Measurements from ENCODE around the gene FOXD2. TPM values are rescaled to one million over a fixed set of nuclear protein-coding genes. Genes with fewer than 3 reads are reported as not detected.

FOXD2 gene
- total RNA-seq, 1 experiment from 2014 or later: 0.07 TPM

- Mint-ChIP-seq H3K36me3 (no peaks in the 10 kb centered on the region), H3K27me3 (ENCODE audit: low read depth) (peaks cover 89% of the 10 kb centered on the region), H3K4me1 (peaks cover 19% of the 10 kb centered on the region), H3K4me3 (no peak overlapping the region), H3K27ac (no peak overlapping the region), H3K9me3 (no peaks in the 10 kb centered on the region)
- no peak for ATAC-seq
- DNase-seq (ENCODE audit: low spot score): no peak
- ChIA-PET POLR2A (no interaction called here), CTCF (interaction anchor here (1.1 to 8.7 kb wide), 3 partner anchors 12 to 32 kb away, joined by 6 to 109 read pairs (median 18); partner anchors contain the start of gene FOXD2)
- no peak for TF ChIP-seq ATF1 (CRISPR knock-in tag; IDR thresholded peaks at IDR 0.05)
- no peak for TF ChIP-seq ZNF416 (CRISPR knock-in tag; IDR thresholded peaks at IDR 0.05)
- no peak for TF ChIP-seq MLX (CRISPR knock-in tag; IDR thresholded peaks at IDR 0.05)
- TF ChIP-seq ETV6 (CRISPR knock-in tag; IDR thresholded peaks at IDR 0.05): no peak
- TF ChIP-seq OVOL2 (CRISPR knock-in tag; IDR thresholded peaks at IDR 0.05; ENCODE audit: borderline replicate concordance): no peak
- TF ChIP-seq ZNF219 (CRISPR knock-in tag; IDR thresholded peaks at IDR 0.05; ENCODE audit: borderline replicate concordance): no peak
Measured at GRCh38 chr1:47420547-47420946, 17.3 kb upstream of the FOXD2 start.

DNA sequence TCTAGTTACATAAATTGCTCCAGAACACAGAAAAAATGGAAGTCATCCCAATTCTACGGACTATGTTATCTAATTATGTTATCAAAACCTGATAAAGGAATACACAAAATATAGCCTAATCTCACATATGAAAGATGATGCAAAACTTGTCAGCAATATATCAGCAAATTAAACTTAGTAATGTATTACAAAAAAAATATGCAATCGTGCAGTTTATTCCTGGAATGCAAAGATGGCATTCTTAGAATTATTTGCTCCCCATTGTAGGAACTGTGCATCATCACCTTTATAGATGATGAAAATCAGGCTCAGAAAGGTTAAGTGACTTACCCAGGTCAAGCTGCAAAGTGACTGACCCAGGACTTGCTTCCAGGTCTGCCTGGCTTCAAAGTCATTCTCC is 14.0 kb upstream of the FOXD2 start:
- ChIA-PET CTCF (interaction anchor here (1.0 to 8.7 kb wide), 14 partner anchors 8 to 331 kb away, joined by 3 to 109 read pairs (median 5); partner anchors contain the start of gene FOXD2), POLR2A (no interaction called here)
- no peak overlapping the region for H3K27ac Mint-ChIP-seq
- DNase-seq (ENCODE audit: low spot score): no peak
- TF ChIP-seq ATF3 (CRISPR knock-in tag; conservative IDR thresholded peaks at IDR 0.05): no peak
- no peak for TF ChIP-seq NFYB (CRISPR knock-in tag; conservative IDR thresholded peaks at IDR 0.05; ENCODE audit: low read depth)
- no peak for TF ChIP-seq ATF6 (CRISPR knock-in tag; IDR thresholded peaks at IDR 0.05)
- TF ChIP-seq E2F5 (CRISPR knock-in tag; IDR thresholded peaks at IDR 0.05): no peak
- no peak for TF ChIP-seq ESRRA (CRISPR knock-in tag; IDR thresholded peaks at IDR 0.05; ENCODE audit: borderline replicate concordance)
- TF ChIP-seq CREM (CRISPR knock-in tag; IDR thresholded peaks at IDR 0.05): no peak
- no peak for TF ChIP-seq SOX15 (CRISPR knock-in tag; IDR thresholded peaks at IDR 0.05)
- TF ChIP-seq SMAD4 (CRISPR knock-in tag; IDR thresholded peaks at IDR 0.05): no peak
- TF ChIP-seq ZNF121 (CRISPR knock-in tag; IDR thresholded peaks at IDR 0.05): no peak
- TF ChIP-seq, protein P1, sequence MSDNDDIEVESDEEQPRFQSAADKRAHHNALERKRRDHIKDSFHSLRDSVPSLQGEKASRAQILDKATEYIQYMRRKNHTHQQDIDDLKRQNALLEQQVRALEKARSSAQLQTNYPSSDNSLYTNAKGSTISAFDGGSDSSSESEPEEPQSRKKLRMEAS (CRISPR knock-in tag; IDR thresholded peaks at IDR 0.05): no peak
- no peak for TF ChIP-seq GTF2I (CRISPR knock-in tag; conservative IDR thresholded peaks at IDR 0.05)
- TF ChIP-seq ZNF423 (CRISPR knock-in tag; IDR thresholded peaks at IDR 0.05): no peak
- no peak for TF ChIP-seq TP53 (CRISPR knock-in tag; IDR thresholded peaks at IDR 0.05)
- TF ChIP-seq ATF1 (CRISPR knock-in tag; IDR thresholded peaks at IDR 0.05): no peak
- no peak for TF ChIP-seq ZNF281 (CRISPR knock-in tag; IDR thresholded peaks at IDR 0.05)
- H3K4me1 Mint-ChIP-seq: peaks cover 11% of the 10 kb centered on the region
- no peak for ATAC-seq
- H3K27me3 Mint-ChIP-seq (ENCODE audit: low read depth): peaks cover 93% of the 10 kb centered on the region
- H3K36me3 Mint-ChIP-seq: no peaks in the 10 kb centered on the region
- H3K4me3 Mint-ChIP-seq: no peak overlapping the region
- H3K9me3 Mint-ChIP-seq: no peaks in the 10 kb centered on the region

Measured in WTC11 (cell line).